Measurements from ENCODE around the gene MAP3K4. TPM values are rescaled to one million over a fixed set of nuclear protein-coding genes. Genes with fewer than 3 reads are reported as not detected.

MAP3K4 gene
- total RNA-seq, 1 experiment from 2014 or later: 37.1 TPM

DNA sequence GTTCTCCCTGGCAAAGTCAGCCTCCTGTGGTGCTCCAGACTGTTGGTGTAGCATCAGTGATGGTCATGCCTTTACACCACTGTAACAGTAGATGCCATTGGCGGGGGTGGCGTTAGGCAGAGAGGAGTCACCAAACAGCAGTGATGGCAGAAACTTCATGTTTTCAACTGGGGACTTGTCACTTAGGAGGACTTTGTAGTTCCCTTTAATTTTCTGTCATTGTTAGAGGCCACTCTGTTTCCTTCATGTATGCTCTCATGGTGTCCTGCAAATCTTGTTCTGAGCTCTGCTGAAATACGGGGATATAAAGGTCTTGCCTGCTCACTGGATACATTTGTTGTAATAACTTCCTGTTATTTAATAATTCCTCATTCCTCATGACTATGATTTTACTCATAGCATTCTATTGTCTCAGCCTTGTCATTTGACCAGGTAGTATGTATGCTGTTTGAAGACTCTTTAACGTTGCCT lies 4.6 kb downstream of the MAP3K4 start:
- H3K27ac ChIP-seq (ENCODE audit: low read depth, low read length, poor library complexity, severe bottlenecking): no peak overlapping the region
- intact Hi-C loops (cut with micrococcal nuclease; ENCODE audit: unreplicated experiment): no loop called here
- H3K36me3 ChIP-seq (ENCODE audit: insufficient read depth, low read length, poor library complexity, severe bottlenecking): peaks cover 4% of the 10 kb centered on the region
- no peaks in the 10 kb centered on the region for H3K4me1 ChIP-seq (ENCODE audit: insufficient read depth, low read length, poor library complexity, severe bottlenecking)
- H3K9me3 ChIP-seq (ENCODE audit: low read depth, low read length, poor library complexity, severe bottlenecking): no peaks in the 10 kb centered on the region
- TF ChIP-seq, protein P1, sequence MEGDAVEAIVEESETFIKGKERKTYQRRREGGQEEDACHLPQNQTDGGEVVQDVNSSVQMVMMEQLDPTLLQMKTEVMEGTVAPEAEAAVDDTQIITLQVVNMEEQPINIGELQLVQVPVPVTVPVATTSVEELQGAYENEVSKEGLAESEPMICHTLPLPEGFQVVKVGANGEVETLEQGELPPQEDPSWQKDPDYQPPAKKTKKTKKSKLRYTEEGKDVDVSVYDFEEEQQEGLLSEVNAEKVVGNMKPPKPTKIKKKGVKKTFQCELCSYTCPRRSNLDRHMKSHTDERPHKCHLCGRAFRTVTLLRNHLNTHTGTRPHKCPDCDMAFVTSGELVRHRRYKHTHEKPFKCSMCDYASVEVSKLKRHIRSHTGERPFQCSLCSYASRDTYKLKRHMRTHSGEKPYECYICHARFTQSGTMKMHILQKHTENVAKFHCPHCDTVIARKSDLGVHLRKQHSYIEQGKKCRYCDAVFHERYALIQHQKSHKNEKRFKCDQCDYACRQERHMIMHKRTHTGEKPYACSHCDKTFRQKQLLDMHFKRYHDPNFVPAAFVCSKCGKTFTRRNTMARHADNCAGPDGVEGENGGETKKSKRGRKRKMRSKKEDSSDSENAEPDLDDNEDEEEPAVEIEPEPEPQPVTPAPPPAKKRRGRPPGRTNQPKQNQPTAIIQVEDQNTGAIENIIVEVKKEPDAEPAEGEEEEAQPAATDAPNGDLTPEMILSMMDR (conservative IDR thresholded peaks at IDR 0.05; ENCODE audit: low read depth, low read length): no peak
- TF ChIP-seq EZH2 (IDR thresholded peaks at IDR 0.05; ENCODE audit: borderline replicate concordance, low read depth, low read length, poor library complexity, severe bottlenecking): no peak
- no TSS peak for BruUV-seq (replicated peaks)
- CTCF ChIA-PET: no interaction called here
- H3K27me3 ChIP-seq (replicated peaks; ENCODE audit: insufficient read depth, low read depth, low read length, poor library complexity): no peaks in the 10 kb centered on the region
- DNase-seq (ENCODE audit: low spot score): no peak
- POLR2A ChIA-PET (ENCODE audit: low non-redundant PET): no interaction called here
- no peak overlapping the region for H3K4me3 ChIP-seq (ENCODE audit: low read depth, low read length, poor library complexity, severe bottlenecking)

DNA sequence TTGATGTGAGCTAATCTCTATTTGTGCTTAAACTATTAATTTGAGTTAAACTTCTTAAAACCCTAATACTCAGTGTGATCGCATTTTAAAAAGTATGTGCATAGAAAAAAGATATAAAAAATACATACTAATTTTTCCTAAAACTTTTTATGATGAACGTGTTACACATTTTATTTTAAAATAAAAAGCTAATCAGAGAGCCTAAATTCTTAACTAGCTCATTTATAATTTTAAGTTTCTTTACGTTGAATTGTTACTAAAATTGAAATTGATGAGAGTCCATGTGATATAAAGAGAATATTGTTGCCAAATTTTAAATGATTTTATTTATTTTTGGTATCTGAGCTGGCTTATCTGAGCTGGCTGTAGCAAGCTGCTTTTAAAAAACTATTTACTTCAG lies 6.6 kb downstream of the MAP3K4 start:
- TF ChIP-seq, protein P1 (conservative IDR thresholded peaks at IDR 0.05; ENCODE audit: low read depth, low read length): no peak
- TF ChIP-seq EZH2 (IDR thresholded peaks at IDR 0.05; ENCODE audit: borderline replicate concordance, low read depth, low read length, poor library complexity, severe bottlenecking): no peak
- Histone ChIP-seq H3K4me3 (ENCODE audit: low read depth, low read length, poor library complexity, severe bottlenecking) (no peak overlapping the region), H3K4me1 (ENCODE audit: insufficient read depth, low read length, poor library complexity, severe bottlenecking) (peaks cover 8% of the 10 kb centered on the region), H3K27me3 (replicated peaks; ENCODE audit: insufficient read depth, low read depth, low read length, poor library complexity) (no peaks in the 10 kb centered on the region), H3K9me3 (ENCODE audit: low read depth, low read length, poor library complexity, severe bottlenecking) (no peaks in the 10 kb centered on the region), H3K36me3 (ENCODE audit: insufficient read depth, low read length, poor library complexity, severe bottlenecking) (peaks cover 4% of the 10 kb centered on the region), H3K27ac (ENCODE audit: low read depth, low read length, poor library complexity, severe bottlenecking) (no peak overlapping the region)
- intact Hi-C loops (cut with micrococcal nuclease; ENCODE audit: unreplicated experiment): no loop called here
- POLR2A ChIA-PET (ENCODE audit: low non-redundant PET): no interaction called here
- CTCF ChIA-PET: no interaction called here
- DNase-seq (ENCODE audit: low spot score): no peak
- no TSS peak for BruUV-seq (replicated peaks)

DNA sequence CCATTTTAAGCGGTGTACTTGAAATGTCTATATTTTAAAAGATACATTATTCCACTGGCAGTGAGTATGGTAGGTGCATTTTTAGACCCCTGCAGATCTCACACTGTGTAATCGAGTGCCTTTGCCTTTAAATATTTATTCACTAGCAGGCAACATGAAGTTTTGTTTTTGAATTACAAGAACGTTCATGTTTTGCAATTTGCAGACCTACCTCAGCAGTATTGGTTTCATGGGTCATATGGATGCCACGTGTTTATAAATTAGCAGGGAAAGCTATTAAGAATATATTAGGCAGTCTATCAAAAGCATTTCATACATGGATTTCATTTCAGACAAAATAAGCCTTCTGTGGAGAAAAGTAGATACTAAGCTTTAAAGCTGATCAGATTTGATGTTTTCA lies 7.2 kb downstream of the MAP3K4 start:
- no TSS peak for BruUV-seq (replicated peaks)
- Histone ChIP-seq H3K27me3 (replicated peaks; ENCODE audit: insufficient read depth, low read depth, low read length, poor library complexity) (no peaks in the 10 kb centered on the region), H3K27ac (ENCODE audit: low read depth, low read length, poor library complexity, severe bottlenecking) (no peak overlapping the region), H3K9me3 (ENCODE audit: low read depth, low read length, poor library complexity, severe bottlenecking) (no peaks in the 10 kb centered on the region), H3K36me3 (ENCODE audit: insufficient read depth, low read length, poor library complexity, severe bottlenecking) (no peaks in the 10 kb centered on the region), H3K4me3 (ENCODE audit: low read depth, low read length, poor library complexity, severe bottlenecking) (no peak overlapping the region), H3K4me1 (ENCODE audit: insufficient read depth, low read length, poor library complexity, severe bottlenecking) (peaks cover 8% of the 10 kb centered on the region)
- ChIA-PET POLR2A (ENCODE audit: low non-redundant PET) (no interaction called here), CTCF (no interaction called here)
- no peak for TF ChIP-seq EZH2 (IDR thresholded peaks at IDR 0.05; ENCODE audit: borderline replicate concordance, low read depth, low read length, poor library complexity, severe bottlenecking)
- no peak for DNase-seq (ENCODE audit: low spot score)
- intact Hi-C loops (cut with micrococcal nuclease; ENCODE audit: unreplicated experiment): no loop called here

DNA sequence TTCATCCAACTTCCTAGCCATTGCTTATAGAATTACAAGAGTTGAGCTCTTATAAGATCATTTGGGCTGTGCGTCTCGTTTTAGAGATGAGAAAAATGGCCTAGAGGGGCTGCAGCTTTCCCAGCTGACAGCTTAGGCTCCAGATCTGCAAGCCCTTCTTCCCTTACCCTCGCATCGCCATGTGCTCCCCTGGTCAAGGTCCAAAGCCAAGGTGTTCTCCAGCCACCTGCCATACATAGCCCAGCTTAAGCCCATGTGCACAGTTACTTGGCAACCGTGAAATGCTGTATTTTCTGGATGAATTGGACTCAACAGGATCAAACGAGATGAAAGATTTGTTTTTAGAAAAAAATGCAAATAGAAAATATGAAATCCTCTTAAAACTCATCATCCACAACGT lies 7.9 kb downstream of the MAP3K4 start:
- no peak for DNase-seq (ENCODE audit: low spot score)
- POLR2A ChIA-PET (ENCODE audit: low non-redundant PET): no interaction called here
- no TSS peak for BruUV-seq (replicated peaks)

More for the DNA sequence above, 7.9 kb downstream of the MAP3K4 start:
- Histone ChIP-seq H3K4me1 (ENCODE audit: insufficient read depth, low read length, poor library complexity, severe bottlenecking) (peaks cover 8% of the 10 kb centered on the region), H3K27ac (ENCODE audit: low read depth, low read length, poor library complexity, severe bottlenecking) (no peak overlapping the region), H3K4me3 (ENCODE audit: low read depth, low read length, poor library complexity, severe bottlenecking) (no peak overlapping the region), H3K27me3 (replicated peaks; ENCODE audit: insufficient read depth, low read depth, low read length, poor library complexity) (no peaks in the 10 kb centered on the region), H3K36me3 (ENCODE audit: insufficient read depth, low read length, poor library complexity, severe bottlenecking) (no peaks in the 10 kb centered on the region), H3K9me3 (ENCODE audit: low read depth, low read length, poor library complexity, severe bottlenecking) (no peaks in the 10 kb centered on the region)
- TF ChIP-seq EZH2 (IDR thresholded peaks at IDR 0.05; ENCODE audit: borderline replicate concordance, low read depth, low read length, poor library complexity, severe bottlenecking): no peak
- TF ChIP-seq, protein P1 (conservative IDR thresholded peaks at IDR 0.05; ENCODE audit: low read depth, low read length): no peak
- intact Hi-C loops (cut with micrococcal nuclease; ENCODE audit: unreplicated experiment): no loop called here
- CTCF ChIA-PET: no interaction called here

All from A673 (cell line).